ENCODE data around the gene MXD1. TPM values are rescaled to one million over a fixed set of nuclear protein-coding genes. Genes with fewer than 3 reads are reported as not detected.

MXD1 gene
- total RNA-seq, 4 donors from 2014 or later, result 11.7 to 154 (median 113) TPM

DNA sequence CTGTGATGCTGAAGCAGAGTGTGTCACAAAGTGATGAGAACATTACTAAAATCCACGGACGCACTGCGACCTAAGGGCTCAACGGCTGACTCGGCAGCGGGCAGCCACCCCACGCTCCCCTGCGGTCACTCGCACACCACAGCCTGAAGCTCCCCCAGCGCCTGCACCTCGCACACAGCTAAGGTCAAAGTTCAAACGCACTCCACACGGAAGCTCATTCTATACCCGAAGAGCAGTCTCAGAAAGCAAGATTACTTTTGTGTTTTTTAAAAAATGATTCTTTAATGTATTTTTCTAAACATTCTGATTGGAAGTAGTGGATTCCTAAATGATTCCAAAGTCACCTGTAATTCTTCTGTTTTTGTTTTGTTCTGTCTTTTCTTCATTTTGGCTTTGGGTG is 24.8 kb downstream of the MXD1 start:
- Histone ChIP-seq H3K36me3 (peaks cover 0 to 73% (median 24%) of the 10 kb centered on the region in 4 donors), H3K27ac (no peak overlapping the region)
- in situ Hi-C loops (cut with MboI; ENCODE audit: low pct_ligation_motif_present in 1 of 4, low pct_unique_long_range_greater_than_20kb in 1 of 4, low sequenced_read_pairs in 3 of 4), result loop anchor here in 1 of 4 donors (25.0 kb wide), 1 partner anchor 123 kb away; no protein-coding TSS in a partner anchor

GRCh38 chr2:69940691-69941090 is 25.8 kb downstream of the MXD1 start:
- Histone ChIP-seq H3K4me1 (peaks cover 0 to 7% (median 0%) of the 10 kb centered on the region in 4 donors), H3K4me3 (no peak overlapping the region), H3K36me3 (peaks cover 0 to 66% (median 21%) of the 10 kb centered on the region in 4 donors), H3K27ac (no peak overlapping the region), H3K9me3 (no peaks in the 10 kb centered on the region), H3K27me3 (no peaks in the 10 kb centered on the region)
- in situ Hi-C loops (cut with MboI; ENCODE audit: low pct_ligation_motif_present in 1 of 4, low pct_unique_long_range_greater_than_20kb in 1 of 4, low sequenced_read_pairs in 3 of 4), result loop anchor here in 1 of 4 donors (25.0 kb wide), 1 partner anchor 122 kb away; no protein-coding TSS in a partner anchor
- no peak for DNase-seq
- WGBS, 2 donors (ENCODE audit: low coverage in 1 of 2), result 93 to 95% methylated on average over 2 to 8 of the region's 8 CpGs
- intact Hi-C loops (cut with DNase I; ENCODE audit: low total_unique reads), result no loop called here
- TF ChIP-seq CTCF (IDR thresholded peaks at IDR 0.05) (no peak), POLR2AphosphoS5 (IDR thresholded peaks at IDR 0.05) (no peak), EP300 (IDR thresholded peaks at IDR 0.05; ENCODE audit: low read depth) (no peak), POLR2A (IDR thresholded peaks at IDR 0.05) (no peak)

More for the DNA sequence above, 24.8 kb downstream of the MXD1 start:
- H3K9me3 ChIP-seq, result no peaks in the 10 kb centered on the region
- 83% methylated on average over 14 of the region's 14 CpGs; no CpG with 5 or more reads in 1 of the 2 donors for WGBS, 2 donors (ENCODE audit: low coverage in 1 of 2)
- TF ChIP-seq CTCF (IDR thresholded peaks at IDR 0.05), result no peak
- TF ChIP-seq POLR2AphosphoS5 (IDR thresholded peaks at IDR 0.05), result peak in 1 of 3 donors; percentile 3
- no peaks in the 10 kb centered on the region for H3K27me3 ChIP-seq
- no peak for DNase-seq
- H3K4me1 ChIP-seq, result peaks cover 0 to 7% (median 0%) of the 10 kb centered on the region in 4 donors
- intact Hi-C loops (cut with DNase I; ENCODE audit: low total_unique reads), result no loop called here
- H3K4me3 ChIP-seq, result no peak overlapping the region

DNA sequence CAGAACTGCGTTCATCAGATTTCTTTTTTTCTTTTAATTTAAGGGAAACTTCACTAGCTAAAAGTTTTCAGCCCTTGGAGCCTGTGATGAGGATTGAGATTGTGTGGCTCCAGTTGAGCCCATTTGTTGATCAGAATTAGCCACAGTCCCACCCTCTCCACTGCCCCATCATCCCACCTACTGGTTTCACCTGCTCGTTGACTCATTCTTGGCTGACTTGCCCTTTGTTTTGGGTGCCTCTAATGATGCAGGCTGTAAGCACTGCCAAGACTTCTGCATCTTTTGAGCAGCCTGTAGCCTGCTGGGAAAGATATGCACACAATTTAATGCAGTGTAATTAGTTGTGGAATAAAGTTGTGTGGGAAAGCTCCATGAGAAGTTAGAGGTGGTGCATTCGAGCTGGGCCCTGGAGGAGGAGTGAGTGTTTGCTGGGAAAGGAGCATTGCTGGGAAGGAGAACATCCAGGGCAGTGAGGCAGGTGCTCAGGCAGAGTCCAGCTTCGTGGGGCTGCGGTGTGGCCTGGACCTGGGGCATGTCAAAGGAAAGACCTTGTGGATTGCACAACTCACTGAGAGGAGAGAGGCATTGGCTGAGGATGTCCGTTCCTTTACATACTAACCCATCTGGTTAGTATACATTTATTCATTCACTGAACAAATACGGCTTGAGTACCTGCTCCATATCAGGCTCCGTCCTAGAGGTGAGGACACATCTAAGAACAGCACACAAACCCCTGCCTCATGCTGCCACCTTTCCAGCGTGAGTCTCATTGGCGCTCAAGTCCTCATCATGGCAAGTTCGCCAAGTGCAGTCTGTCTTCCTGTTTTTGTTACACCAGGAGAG is 28.3 kb downstream of the MXD1 start:
- H3K27ac ChIP-seq, result no peak overlapping the region
- H3K36me3 ChIP-seq, result peaks cover 0 to 41% (median 10%) of the 10 kb centered on the region in 4 donors
- peaks cover 0 to 13% (median 2%) of the 10 kb centered on the region in 4 donors for H3K4me1 ChIP-seq
- in situ Hi-C loops (cut with MboI; ENCODE audit: low pct_ligation_motif_present in 1 of 4, low pct_unique_long_range_greater_than_20kb in 1 of 4, low sequenced_read_pairs in 3 of 4), result loop anchor here in 1 of 4 donors (25.0 kb wide), 1 partner anchor 119 kb away; no protein-coding TSS in a partner anchor
- no peak for TF ChIP-seq CTCF (IDR thresholded peaks at IDR 0.05)
- TF ChIP-seq POLR2AphosphoS5 (IDR thresholded peaks at IDR 0.05), result no peak
- TF ChIP-seq POLR2A (IDR thresholded peaks at IDR 0.05), result no peak
- no peak for TF ChIP-seq EP300 (IDR thresholded peaks at IDR 0.05; ENCODE audit: low read depth)
- WGBS, 2 donors (ENCODE audit: low coverage in 1 of 2), result 90 to 94% methylated on average over 8 to 11 of the region's 11 CpGs
- H3K9me3 ChIP-seq, result no peaks in the 10 kb centered on the region
- intact Hi-C loops (cut with DNase I; ENCODE audit: low total_unique reads), result no loop called here
- H3K4me3 ChIP-seq, result no peak overlapping the region
- no peak for DNase-seq
- no peaks in the 10 kb centered on the region for H3K27me3 ChIP-seq

DNA sequence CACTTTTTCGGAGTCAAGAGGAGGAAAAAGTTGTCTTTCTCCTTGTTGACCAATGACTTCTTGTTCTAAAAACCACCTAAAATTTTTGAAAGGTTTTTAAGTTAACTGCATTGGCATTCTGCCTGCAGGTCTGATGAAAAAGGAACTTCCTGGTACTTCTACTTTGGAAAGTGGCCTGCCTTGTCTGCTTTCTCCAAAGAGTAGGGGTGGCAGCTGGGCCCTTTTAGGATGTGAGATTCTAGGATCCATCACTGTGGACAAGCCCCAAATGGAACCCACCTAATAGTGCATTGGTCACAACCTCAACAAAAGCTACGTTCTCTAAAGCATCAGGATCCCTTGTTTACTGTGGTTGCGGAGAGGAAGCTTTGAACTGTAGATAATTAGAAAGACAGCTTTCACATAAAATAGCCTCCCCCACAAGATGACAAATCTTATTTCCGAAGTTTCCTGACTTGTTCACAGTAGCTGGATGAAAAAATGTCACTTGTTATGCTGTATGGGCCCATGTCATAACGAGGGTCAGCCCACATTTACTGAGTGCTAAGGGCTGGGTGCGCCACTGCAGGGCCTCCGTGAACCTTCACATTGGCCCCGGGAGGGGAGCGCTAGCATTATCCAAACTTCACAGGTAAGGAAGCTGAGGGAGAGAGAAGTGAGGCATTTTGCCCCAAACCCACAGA is 29.1 kb downstream of the MXD1 start:
- WGBS, 2 donors (ENCODE audit: low coverage in 1 of 2), result 83 to 86% methylated on average over 1 to 9 of the region's 9 CpGs
- Histone ChIP-seq H3K4me3 (no peak overlapping the region), H3K27ac (no peak overlapping the region), H3K36me3 (peaks cover 0 to 34% (median 6%) of the 10 kb centered on the region in 4 donors), H3K27me3 (peaks cover 5% of the 10 kb centered on the region), H3K4me1 (peaks cover 0 to 13% (median 2%) of the 10 kb centered on the region in 4 donors), H3K9me3 (no peaks in the 10 kb centered on the region)
- TF ChIP-seq CTCF (IDR thresholded peaks at IDR 0.05) (no peak), POLR2A (IDR thresholded peaks at IDR 0.05) (no peak), EP300 (IDR thresholded peaks at IDR 0.05; ENCODE audit: low read depth) (no peak), POLR2AphosphoS5 (IDR thresholded peaks at IDR 0.05) (no peak)
- in situ Hi-C loops (cut with MboI; ENCODE audit: low pct_ligation_motif_present in 1 of 4, low pct_unique_long_range_greater_than_20kb in 1 of 4, low sequenced_read_pairs in 3 of 4) (loop anchor here in 1 of 4 donors (25.0 kb wide), 1 partner anchor 118 kb away; no protein-coding TSS in a partner anchor), intact Hi-C loops (cut with DNase I; ENCODE audit: low total_unique reads) (no loop called here)
- no peak for DNase-seq
